Endothelial cell of umbilical vein (primary cell): ENCODE results near the gene MYH3. TPM values are rescaled to one million over a fixed set of nuclear protein-coding genes. Genes with fewer than 3 reads are reported as not detected.

ENCODE experiments used
- BruUV-seq: library from RNA; stranded (reverse); fragments of 400-500 nt; replicated peaks from 2 replicates; lab custom pipeline; 2021; lab: Mats Ljungman, UMichigan
- CTCF ChIA-PET: fragments of 300-600, 350-600 bp; sonication (Branson Sonifier 250); formaldehyde crosslinking; loops from one replicate; lab custom pipeline; 2021; ENCODE audit warnings: antibody characterized with exemption, inconsistent platforms; lab: Charles Lee
- POLR2A ChIA-PET: fragments of 300-600, 350-600 bp; sonication (Branson Sonifier 250); formaldehyde crosslinking; loops from one replicate; lab custom pipeline; 2021; ENCODE audit warnings: antibody characterized with exemption, inconsistent platforms; lab: Charles Lee
- DNase-seq: peaks from one replicate; pipeline ENCODE4 v3.0.0-alpha.2; 2011; ENCODE audit warnings: low read depth, low spot score
- FAIRE-seq: peaks from 2 replicates; lab custom pipeline; 2011; peaks lifted over from hg19 to GRCh38; lab: Jason Lieb, UNC
- H2AFZ ChIP-seq: 2 replicates; pipeline ENCODE4 v1.6.0; 2012; ENCODE audit warnings: low read depth, low read length, control low read depth, inconsistent platforms
- H3K27ac ChIP-seq: 2 replicates; pipeline ENCODE4 v1.5.1; 2011; ENCODE audit warnings: low read depth, mild to moderate bottlenecking, control low read depth, low read length, moderate library complexity; ENCODE audit not compliant: insufficient read depth
- H3K27me3 ChIP-seq, 2 experiments: 2 replicates each; pipeline versions ENCODE4 v1.6.0 to v1.6.1; 2011; ENCODE audit warnings: low read length in 2 of 2, mixed read lengths in 1 of 2; ENCODE audit not compliant: control insufficient read depth in 2 of 2, insufficient read depth in 2 of 2
- H3K36me3 ChIP-seq, 2 experiments: 2 replicates in 1 of 2; 3 replicates in 1 of 2; pipeline ENCODE4 v1.5.1; 2011; ENCODE audit warnings: low read length in 2 of 2, mild to moderate bottlenecking in 1 of 2, moderate library complexity in 1 of 2; ENCODE audit not compliant: control insufficient read depth in 2 of 2, insufficient read depth in 2 of 2; ENCODE audit errors: extremely low read depth in 1 of 2
- H3K4me1 ChIP-seq: 3 replicates; pipeline ENCODE4 v1.5.1; 2011; ENCODE audit warnings: mild to moderate bottlenecking, low read length; ENCODE audit not compliant: control insufficient read depth, insufficient read depth; ENCODE audit errors: extremely low read depth
- H3K4me2 ChIP-seq: 2 replicates; pipeline ENCODE4 v1.6.1; 2011; ENCODE audit warnings: low read length, control low read depth, mixed read lengths; ENCODE audit not compliant: insufficient read depth
- H3K4me3 ChIP-seq, 3 experiments: fragments of 200-600 bp in 1 of 3; sonication (generic), shearing (Covaris generic) in 1 of 3; replicated peaks in 1 of 3; 2 replicates each; pipeline ENCODE4 v1.5.1; 2011 to 2016; ENCODE audit warnings: control low read depth in 3 of 3, low read length in 3 of 3, mild to moderate bottlenecking in 2 of 3, inconsistent platforms in 1 of 3, low read depth in 1 of 3, moderate library complexity in 1 of 3; ENCODE audit not compliant: insufficient read depth in 1 of 3
- H3K79me2 ChIP-seq: 2 replicates; pipeline ENCODE4 v1.6.0; 2012; ENCODE audit warnings: low read length, inconsistent platforms; ENCODE audit not compliant: control insufficient read depth, insufficient read depth
- H3K9ac ChIP-seq: replicated peaks from 2 replicates; pipeline ENCODE3; 2011; ENCODE audit warnings: low read length, control low read depth; ENCODE audit not compliant: insufficient read depth; ENCODE audit errors: extremely low read depth
- H3K9me1 ChIP-seq: replicated peaks from 3 replicates; pipeline ENCODE4 v1.6.0; 2011; ENCODE audit warnings: mild to moderate bottlenecking, low read length; ENCODE audit not compliant: control insufficient read depth, insufficient read depth; ENCODE audit errors: extremely low read depth
- H3K9me3 ChIP-seq: replicated peaks from 2 replicates; pipeline ENCODE4 v1.5.1; 2012; ENCODE audit warnings: low read length, inconsistent platforms; ENCODE audit not compliant: control insufficient read depth, insufficient read depth
- H4K20me1 ChIP-seq: replicated peaks from 2 replicates; pipeline ENCODE3; 2011; ENCODE audit warnings: mild to moderate bottlenecking, low read length; ENCODE audit not compliant: control insufficient read depth, insufficient read depth; ENCODE audit errors: extremely low read depth
- EZH2 ChIP-seq: IDR thresholded peaks from 2 replicates; pipeline ENCODE4 v1.6.1; 2012; ENCODE audit warnings: borderline replicate concordance, low read depth, mild to moderate bottlenecking, moderate library complexity, low read length, inconsistent platforms; ENCODE audit not compliant: severe bottlenecking
- FOS ChIP-seq: IDR thresholded peaks from 2 replicates; pipeline ENCODE4 v1.6.1; 2011; ENCODE audit warnings: mild to moderate bottlenecking, low read length, moderate library complexity, borderline replicate concordance; ENCODE audit not compliant: insufficient read depth
- GATA2 ChIP-seq: IDR thresholded peaks from 2 replicates; pipeline ENCODE4 v1.7.0; 2011; ENCODE audit warnings: low read depth, mild to moderate bottlenecking, moderate library complexity, mixed read lengths, low read length; ENCODE audit not compliant: insufficient read length, insufficient read depth
- JUN ChIP-seq: IDR thresholded peaks from 2 replicates; pipeline ENCODE4 v1.6.1; 2011; ENCODE audit warnings: borderline replicate concordance, low read depth; ENCODE audit not compliant: insufficient read length, insufficient read depth
- MYC ChIP-seq: IDR thresholded peaks from one replicate; pipeline ENCODE4 v1.6.1; 2011; ENCODE audit warnings: mild to moderate bottlenecking, low read depth, low read length
- POLR2A ChIP-seq: IDR thresholded peaks from 2 replicates; pipeline ENCODE4 v1.6.1; 2012; ENCODE audit warnings: low read depth, mild to moderate bottlenecking, control low read depth, low read length
- POLR2AphosphoS5 ChIP-seq: IDR thresholded peaks from 2 replicates; pipeline ENCODE4 v1.6.1; 2012; ENCODE audit warnings: low read depth, mild to moderate bottlenecking, control low read depth, low read length, moderate library complexity; ENCODE audit not compliant: insufficient read depth
- dilution Hi-C: fragments of 300-500 bp; cut with MboI; formaldehyde crosslinking; loops from one replicate; pipeline ENCODE4 v1.15.0; 2019; ENCODE audit warnings: low sequenced_read_pairs; ENCODE audit not compliant: extremely low pct_ligation_motif_present
- intact Hi-C: fragments of 100-400 bp; cut with micrococcal nuclease; formaldehyde crosslinking; loops from one replicate; pipeline ENCODE4 v1.10.0; 2022
- polyA plus RNA-seq, 4 experiments: library from polyadenylated mRNA; depleted of rRNA in 3 of 4; stranded (reverse) in 3 of 4; unstranded in 1 of 4; fragments of >200 nt; gene quantifications; 2 replicates each; pipeline versions ENCODE4 v1.2.1 to v1.2.3, GENCODE V29; 2011 to 2012; ENCODE audit warnings: missing spikeins in 1 of 4
- total RNA-seq: library from RNA; stranded (reverse); gene quantifications from 2 replicates; pipeline ENCODE4 v1.2.3, GENCODE V29; 2021
- TF ChIP-seq, protein P1 (sequence below): IDR thresholded peaks from 2 replicates; pipeline ENCODE4 v1.6.1; 2011; ENCODE audit not compliant: insufficient read depth, insufficient read length
- TF ChIP-seq, protein P2 (sequence below), 2 donors: IDR thresholded peaks; 1 replicate in 1 of 2; 2 replicates in 1 of 2; pipeline ENCODE4 v1.5.1; 2011; ENCODE audit warnings: low read length in 2 of 2, mild to moderate bottlenecking in 2 of 2, moderate library complexity in 2 of 2, control low read depth in 1 of 2, inconsistent platforms in 1 of 2, low read depth in 1 of 2; ENCODE audit not compliant: insufficient read depth in 1 of 2; ENCODE audit errors: extremely low read depth in 1 of 2

MYH3 gene
- total and polyA plus RNA-seq, 2 donors (not counting 3 experiments of a cell fraction or from before 2014, with no cell fraction given): 0.65 to 0.73 TPM

DNA sequence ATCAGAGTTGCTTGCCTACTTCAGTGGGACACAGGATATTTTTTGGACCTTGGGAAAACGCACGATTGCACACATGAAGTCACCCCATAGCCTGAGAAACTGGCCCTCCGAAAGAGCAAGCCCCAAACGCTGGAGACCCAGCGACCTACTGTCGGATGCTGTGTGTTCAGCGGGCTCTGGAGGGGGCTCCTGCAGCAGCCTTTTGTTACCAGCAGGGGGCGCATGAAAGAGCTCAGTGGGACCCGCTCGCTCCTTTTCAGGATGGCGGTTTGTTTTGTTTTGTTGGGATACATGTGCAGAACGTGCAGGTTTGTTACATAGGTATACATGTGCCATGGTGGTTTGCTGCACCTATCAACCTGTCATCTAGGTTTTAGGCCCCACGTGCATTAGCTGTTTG is 28.4 kb downstream of the MYH3 start:
- ChIA-PET CTCF (interaction anchor here (0.7 to 6.4 kb wide), 12 partner anchors 8 to 1353 kb away, joined by 3 to 63 read pairs (median 6); no protein-coding TSS in a partner anchor), POLR2A (no interaction called here)
- Histone ChIP-seq H3K27me3 (no peaks in the 10 kb centered on the region), H3K9me1 (no peaks in the 10 kb centered on the region), H3K9ac (no peak overlapping the region), H3K36me3 (no peaks in the 10 kb centered on the region), H4K20me1 (no peaks in the 10 kb centered on the region), H3K4me1 (no peaks in the 10 kb centered on the region), H3K4me2 (no peak overlapping the region), H3K79me2 (no peaks in the 10 kb centered on the region), H2AFZ (no peak overlapping the region), H3K9me3 (no peaks in the 10 kb centered on the region), H3K27ac (no peak overlapping the region), H3K4me3 (no peak overlapping the region)
- TF ChIP-seq, protein P1, sequence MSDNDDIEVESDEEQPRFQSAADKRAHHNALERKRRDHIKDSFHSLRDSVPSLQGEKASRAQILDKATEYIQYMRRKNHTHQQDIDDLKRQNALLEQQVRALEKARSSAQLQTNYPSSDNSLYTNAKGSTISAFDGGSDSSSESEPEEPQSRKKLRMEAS: no peak
- no peak for TF ChIP-seq POLR2AphosphoS5
- TF ChIP-seq FOS: no peak
- no peak for TF ChIP-seq GATA2
- TF ChIP-seq, protein P2, sequence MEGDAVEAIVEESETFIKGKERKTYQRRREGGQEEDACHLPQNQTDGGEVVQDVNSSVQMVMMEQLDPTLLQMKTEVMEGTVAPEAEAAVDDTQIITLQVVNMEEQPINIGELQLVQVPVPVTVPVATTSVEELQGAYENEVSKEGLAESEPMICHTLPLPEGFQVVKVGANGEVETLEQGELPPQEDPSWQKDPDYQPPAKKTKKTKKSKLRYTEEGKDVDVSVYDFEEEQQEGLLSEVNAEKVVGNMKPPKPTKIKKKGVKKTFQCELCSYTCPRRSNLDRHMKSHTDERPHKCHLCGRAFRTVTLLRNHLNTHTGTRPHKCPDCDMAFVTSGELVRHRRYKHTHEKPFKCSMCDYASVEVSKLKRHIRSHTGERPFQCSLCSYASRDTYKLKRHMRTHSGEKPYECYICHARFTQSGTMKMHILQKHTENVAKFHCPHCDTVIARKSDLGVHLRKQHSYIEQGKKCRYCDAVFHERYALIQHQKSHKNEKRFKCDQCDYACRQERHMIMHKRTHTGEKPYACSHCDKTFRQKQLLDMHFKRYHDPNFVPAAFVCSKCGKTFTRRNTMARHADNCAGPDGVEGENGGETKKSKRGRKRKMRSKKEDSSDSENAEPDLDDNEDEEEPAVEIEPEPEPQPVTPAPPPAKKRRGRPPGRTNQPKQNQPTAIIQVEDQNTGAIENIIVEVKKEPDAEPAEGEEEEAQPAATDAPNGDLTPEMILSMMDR (IDR thresholded peaks at IDR 0.05; ENCODE audit: extremely low read depth in 1 of 2, insufficient read depth in 1 of 2, low read depth in 1 of 2, low read length in 2 of 2): peak; percentile 17 to 54
- intact Hi-C loops: no loop called here
- DNase-seq: no peak
- dilution Hi-C loops: no loop called here
- no TSS peak for BruUV-seq
- no peak for FAIRE-seq

DNA sequence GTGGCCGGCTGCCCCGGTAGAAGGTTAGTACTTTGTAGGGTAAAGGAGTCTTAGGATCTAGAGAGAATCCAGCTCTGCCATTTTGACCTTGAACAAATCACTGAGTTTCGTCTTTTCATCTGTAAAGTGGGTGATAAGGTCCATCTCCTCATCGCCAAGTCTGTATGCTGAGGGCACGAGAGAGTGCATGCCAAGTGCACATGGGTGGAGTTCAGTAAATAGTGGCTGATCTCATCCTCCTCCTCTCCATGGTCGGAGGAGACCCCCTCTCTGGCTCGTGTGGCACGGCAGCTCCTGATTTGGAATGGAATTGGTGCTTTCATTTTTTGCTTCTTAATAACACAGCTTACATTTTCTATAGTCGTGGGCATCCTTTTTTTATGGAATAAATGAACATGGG is 30.7 kb downstream of the MYH3 start:
- no peaks in the 10 kb centered on the region for H3K4me1 ChIP-seq
- H3K4me3 ChIP-seq: no peak overlapping the region
- POLR2A ChIA-PET: no interaction called here
- H3K27ac ChIP-seq: no peak overlapping the region
- H3K9me1 ChIP-seq: no peaks in the 10 kb centered on the region
- no peaks in the 10 kb centered on the region for H3K36me3 ChIP-seq
- BruUV-seq: no TSS peak
- TF ChIP-seq POLR2AphosphoS5 (no peak), POLR2A (no peak), FOS (no peak), JUN (no peak), MYC (no peak), EZH2 (no peak)
- TF ChIP-seq, protein P2 (IDR thresholded peaks at IDR 0.05; ENCODE audit: extremely low read depth in 1 of 2, insufficient read depth in 1 of 2, low read depth in 1 of 2, low read length in 2 of 2): no peak
- TF ChIP-seq, protein P1: no peak
- no peak for DNase-seq
- no peak overlapping the region for H3K4me2 ChIP-seq
- no peak overlapping the region for H3K9ac ChIP-seq
- FAIRE-seq: no peak
- no peaks in the 10 kb centered on the region for H4K20me1 ChIP-seq
- dilution Hi-C loops: no loop called here
- no peaks in the 10 kb centered on the region for H3K27me3 ChIP-seq
- H3K79me2 ChIP-seq: no peaks in the 10 kb centered on the region
- CTCF ChIA-PET: interaction anchor here (1.0 to 2.6 kb wide), 4 partner anchors 8 to 21 kb away, joined by 3 to 13 read pairs (median 4); no protein-coding TSS in a partner anchor
- H2AFZ ChIP-seq: no peak overlapping the region
- intact Hi-C loops: no loop called here
- no peaks in the 10 kb centered on the region for H3K9me3 ChIP-seq
